AG04450 (cell line): ENCODE results near the gene DHX32. TPM values are rescaled to one million over a fixed set of nuclear protein-coding genes. Genes with fewer than 3 reads are reported as not detected.

Source experiments
- CTCF ChIA-PET: fragments of 300-600, 350-600 bp; formaldehyde crosslinking; extraction: SDS; loops from one replicate; lab custom pipeline; 2022; ENCODE audit warnings: antibody characterized with exemption, inconsistent platforms; lab: Charles Lee
- POLR2A ChIA-PET: fragments of 350-600 bp; formaldehyde crosslinking; extraction: SDS; loops from one replicate; lab custom pipeline; 2021; ENCODE audit warnings: antibody characterized with exemption, inconsistent platforms; lab: Yijun Ruan, JAX
- DNase-seq: peaks from one replicate; pipeline ENCODE4 v3.0.0-alpha.2; 2011; ENCODE audit warnings: low read depth, low spot score
- H3K27ac ChIP-seq: one replicate; pipeline ENCODE4 v1.5.1; 2012; ENCODE audit warnings: low read depth, low read length, control low read depth
- H3K27me3 ChIP-seq: one replicate; pipeline ENCODE4 v1.6.0; 2012; ENCODE audit warnings: low read length; ENCODE audit not compliant: control insufficient read depth, insufficient read depth
- H3K4me3 ChIP-seq: 2 replicates; pipeline ENCODE4 v1.5.1; 2011; ENCODE audit warnings: mild to moderate bottlenecking, low read depth, low read length, control low read depth
- H3K9me3 ChIP-seq: 2 replicates; pipeline ENCODE4 v1.5.1; 2012; ENCODE audit warnings: low read length; ENCODE audit not compliant: control insufficient read depth, insufficient read depth
- CTCF ChIP-seq: IDR thresholded peaks from 2 replicates; pipeline ENCODE4 v1.5.1; 2011; ENCODE audit warnings: low read depth, low read length, control low read depth, inconsistent platforms
- polyA plus RNA-seq: library from polyadenylated mRNA; depleted of rRNA; stranded (reverse); fragments of >200 nt; gene quantifications from 2 replicates; pipeline ENCODE4 v1.2.3, GENCODE V29; 2011

Gene DHX32
- polyA plus RNA-seq, 1 experiment: 30.8 TPM

GRCh38 chr10:125840955-125841354 is 40.1 kb downstream of the DHX32 start:
- Histone ChIP-seq H3K27ac (no peak overlapping the region), H3K27me3 (no peaks in the 10 kb centered on the region), H3K4me3 (no peak overlapping the region), H3K9me3 (no peaks in the 10 kb centered on the region)
- CTCF ChIA-PET: no interaction called here
- POLR2A ChIA-PET: no interaction called here
- no peak for DNase-seq
- no peak for TF ChIP-seq CTCF

DNA sequence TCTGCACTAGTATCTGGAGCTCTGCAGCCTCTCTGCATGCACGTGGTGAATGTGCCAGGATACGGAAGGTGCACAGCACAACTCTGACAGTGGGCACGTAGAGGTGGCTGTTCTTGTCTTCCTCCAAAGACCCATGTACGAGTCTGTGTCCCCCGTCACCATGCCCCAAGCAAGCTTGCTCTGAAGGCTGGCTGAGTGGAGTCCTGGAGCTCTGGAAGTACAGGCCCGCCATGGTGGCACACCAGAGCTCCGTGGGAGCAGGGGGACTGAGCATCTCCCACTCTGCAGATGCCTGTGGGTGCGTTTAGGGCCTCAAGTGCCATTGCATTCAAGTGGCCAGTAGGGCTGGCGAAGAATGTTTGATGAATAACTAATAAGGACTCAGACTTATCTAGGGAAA is 40.7 kb downstream of the DHX32 start:
- Histone ChIP-seq H3K4me3 (no peak overlapping the region), H3K27ac (no peak overlapping the region), H3K9me3 (no peaks in the 10 kb centered on the region), H3K27me3 (no peaks in the 10 kb centered on the region)
- POLR2A ChIA-PET: no interaction called here
- CTCF ChIA-PET: no interaction called here
- no peak for TF ChIP-seq CTCF
- no peak for DNase-seq

DNA sequence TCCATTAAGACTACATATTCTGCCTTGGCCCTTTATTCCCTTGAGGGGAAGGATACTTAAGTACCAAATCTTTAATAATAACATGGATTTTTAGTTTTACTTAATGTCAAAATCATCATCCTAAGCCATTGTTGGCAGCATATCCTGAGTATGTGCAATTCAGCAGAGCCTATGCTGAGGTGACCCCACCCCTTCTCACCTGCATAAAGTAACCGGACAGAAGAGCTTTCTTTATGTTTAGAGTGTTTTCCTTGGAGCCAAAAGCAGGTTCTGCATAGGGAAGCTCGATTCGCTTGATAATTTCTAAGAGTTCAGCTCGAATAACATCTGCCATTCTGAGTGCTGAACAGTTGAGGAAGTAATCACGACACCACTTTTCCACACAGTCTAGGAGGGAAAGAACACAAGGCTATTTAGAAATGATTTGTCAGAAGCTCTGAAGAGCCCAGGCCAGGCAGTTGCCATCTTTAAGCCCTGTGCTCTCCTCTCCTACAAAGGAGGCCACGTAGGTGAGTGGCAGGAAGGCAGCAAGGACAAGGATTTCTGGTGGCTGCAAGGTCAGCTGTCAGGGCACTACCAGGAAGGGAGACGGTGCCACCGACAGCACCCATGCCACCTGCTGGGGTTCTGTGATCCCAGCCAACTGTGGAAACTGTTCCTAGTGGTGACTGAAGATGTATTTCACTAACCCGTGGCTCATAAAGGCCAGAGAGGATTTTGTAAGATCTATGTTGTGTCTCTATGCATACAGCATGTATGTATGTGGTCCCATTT is 42.1 kb downstream of the DHX32 start:
- no peak for DNase-seq
- Histone ChIP-seq H3K27me3 (no peaks in the 10 kb centered on the region), H3K27ac (no peak overlapping the region), H3K9me3 (no peaks in the 10 kb centered on the region), H3K4me3 (no peak overlapping the region)
- CTCF ChIA-PET: no interaction called here
- POLR2A ChIA-PET: interaction anchor here (1.1 kb wide), 1 partner anchor 16 kb away, joined by 3 read pairs; the partner anchor contains the start of genes BCCIP and UROS
- no peak for TF ChIP-seq CTCF

- no peak for TF ChIP-seq CTCF
- CTCF ChIA-PET: no interaction called here
- POLR2A ChIA-PET: no interaction called here
Measured at GRCh38 chr10:125836746-125837145, 44.3 kb downstream of the DHX32 start.

DNA sequence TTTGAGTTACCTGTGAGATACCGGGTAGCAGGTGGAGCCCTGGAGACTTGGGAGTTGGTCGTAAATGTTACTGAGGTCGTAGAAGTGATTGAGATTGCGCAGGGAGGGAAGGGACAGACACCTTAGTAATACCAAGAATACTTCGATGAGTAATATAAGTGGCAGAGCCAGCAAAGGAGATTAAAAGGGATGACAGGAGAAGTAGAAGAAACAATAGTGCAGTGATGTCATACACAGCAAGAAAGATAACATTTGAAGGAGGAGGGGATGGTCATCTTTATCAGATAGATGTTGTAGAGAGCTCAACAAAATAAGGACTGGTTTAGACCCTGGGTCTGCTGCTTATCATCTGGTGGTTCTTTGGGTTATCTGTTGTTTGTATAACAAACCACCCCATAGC is 52.8 kb downstream of the DHX32 start:
- no peaks in the 10 kb centered on the region for H3K27me3 ChIP-seq
- no peak for DNase-seq
- CTCF ChIA-PET: no interaction called here

More at GRCh38 chr10:125836746-125837145, 44.3 kb downstream of the DHX32 start:
- Histone ChIP-seq H3K27ac (no peak overlapping the region), H3K4me3 (no peak overlapping the region), H3K9me3 (no peaks in the 10 kb centered on the region), H3K27me3 (no peaks in the 10 kb centered on the region)
- no peak for DNase-seq

More for the DNA sequence above, 52.8 kb downstream of the DHX32 start:
- H3K9me3 ChIP-seq: no peaks in the 10 kb centered on the region
- POLR2A ChIA-PET: no interaction called here
- no peak overlapping the region for H3K4me3 ChIP-seq
- H3K27ac ChIP-seq: no peak overlapping the region
- no peak for TF ChIP-seq CTCF
